ENCODE results near the gene PHB1.

- TF ChIP-seq, protein P1, sequence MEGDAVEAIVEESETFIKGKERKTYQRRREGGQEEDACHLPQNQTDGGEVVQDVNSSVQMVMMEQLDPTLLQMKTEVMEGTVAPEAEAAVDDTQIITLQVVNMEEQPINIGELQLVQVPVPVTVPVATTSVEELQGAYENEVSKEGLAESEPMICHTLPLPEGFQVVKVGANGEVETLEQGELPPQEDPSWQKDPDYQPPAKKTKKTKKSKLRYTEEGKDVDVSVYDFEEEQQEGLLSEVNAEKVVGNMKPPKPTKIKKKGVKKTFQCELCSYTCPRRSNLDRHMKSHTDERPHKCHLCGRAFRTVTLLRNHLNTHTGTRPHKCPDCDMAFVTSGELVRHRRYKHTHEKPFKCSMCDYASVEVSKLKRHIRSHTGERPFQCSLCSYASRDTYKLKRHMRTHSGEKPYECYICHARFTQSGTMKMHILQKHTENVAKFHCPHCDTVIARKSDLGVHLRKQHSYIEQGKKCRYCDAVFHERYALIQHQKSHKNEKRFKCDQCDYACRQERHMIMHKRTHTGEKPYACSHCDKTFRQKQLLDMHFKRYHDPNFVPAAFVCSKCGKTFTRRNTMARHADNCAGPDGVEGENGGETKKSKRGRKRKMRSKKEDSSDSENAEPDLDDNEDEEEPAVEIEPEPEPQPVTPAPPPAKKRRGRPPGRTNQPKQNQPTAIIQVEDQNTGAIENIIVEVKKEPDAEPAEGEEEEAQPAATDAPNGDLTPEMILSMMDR (optimal IDR thresholded peaks at IDR 0.05 in 1 of 3, IDR thresholded peaks at IDR 0.05 in 1 of 3, conservative IDR thresholded peaks at IDR 0.05 in 1 of 3; ENCODE audit: extremely low read depth in 1 of 3, insufficient read depth in 2 of 3, low read length in 3 of 3): no peak
- TF ChIP-seq EZH2 (IDR thresholded peaks at IDR 0.05; ENCODE audit: low read length): no peak
These were observed 9.8 kb downstream of the PHB1 start for GRCh38 chr17:49404906-49405305.

All from keratinocyte (primary cell).